ENCODE results near the gene FOLR2. TPM values are rescaled to one million over a fixed set of nuclear protein-coding genes. Genes with fewer than 3 reads are reported as not detected.

Gene FOLR2
- total and polyA plus RNA-seq, 2 of the 8 experiments (the other 6 are each of a cell fraction or from before 2014, with no cell fraction given): not detected

- TF ChIP-seq TAF7 (optimal IDR thresholded peaks at IDR 0.05; ENCODE audit: borderline replicate concordance, low read depth, low read length) (no peak), HDAC6 (IDR thresholded peaks at IDR 0.05; ENCODE audit: low read depth, low read length) (no peak), POLR2AphosphoS5 (IDR thresholded peaks at IDR 0.05; ENCODE audit: low read depth, low read length) (no peak)
Observed at GRCh38 chr11:72188267-72188666, 28.3 kb upstream of the FOLR2 start (continued).

Measured in H1 (cell line).